ENCODE results near the gene LMX1B. TPM values are rescaled to one million over a fixed set of nuclear protein-coding genes. Genes with fewer than 3 reads are reported as not detected.

Gene LMX1B
- total RNA-seq, 1 experiment from 2014 or later = 11.3 TPM

- TF ChIP-seq, protein P1, sequence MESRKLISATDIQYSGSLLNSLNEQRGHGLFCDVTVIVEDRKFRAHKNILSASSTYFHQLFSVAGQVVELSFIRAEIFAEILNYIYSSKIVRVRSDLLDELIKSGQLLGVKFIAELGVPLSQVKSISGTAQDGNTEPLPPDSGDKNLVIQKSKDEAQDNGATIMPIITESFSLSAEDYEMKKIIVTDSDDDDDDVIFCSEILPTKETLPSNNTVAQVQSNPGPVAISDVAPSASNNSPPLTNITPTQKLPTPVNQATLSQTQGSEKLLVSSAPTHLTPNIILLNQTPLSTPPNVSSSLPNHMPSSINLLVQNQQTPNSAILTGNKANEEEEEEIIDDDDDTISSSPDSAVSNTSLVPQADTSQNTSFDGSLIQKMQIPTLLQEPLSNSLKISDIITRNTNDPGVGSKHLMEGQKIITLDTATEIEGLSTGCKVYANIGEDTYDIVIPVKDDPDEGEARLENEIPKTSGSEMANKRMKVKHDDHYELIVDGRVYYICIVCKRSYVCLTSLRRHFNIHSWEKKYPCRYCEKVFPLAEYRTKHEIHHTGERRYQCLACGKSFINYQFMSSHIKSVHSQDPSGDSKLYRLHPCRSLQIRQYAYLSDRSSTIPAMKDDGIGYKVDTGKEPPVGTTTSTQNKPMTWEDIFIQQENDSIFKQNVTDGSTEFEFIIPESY (IDR thresholded peaks at IDR 0.05; ENCODE audit: extremely low read depth, insufficient replicate concordance, low read length) = no peak
- TF ChIP-seq, protein P2, sequence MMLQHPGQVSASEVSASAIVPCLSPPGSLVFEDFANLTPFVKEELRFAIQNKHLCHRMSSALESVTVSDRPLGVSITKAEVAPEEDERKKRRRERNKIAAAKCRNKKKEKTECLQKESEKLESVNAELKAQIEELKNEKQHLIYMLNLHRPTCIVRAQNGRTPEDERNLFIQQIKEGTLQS (IDR thresholded peaks at IDR 0.05) = no peak
- TF ChIP-seq TCF7L2 (IDR thresholded peaks at IDR 0.05; ENCODE audit: borderline replicate concordance, extremely low read depth, insufficient read depth, insufficient read length) (no peak), MAX (IDR thresholded peaks at IDR 0.05) (no peak), EZH2phosphoT487 (IDR thresholded peaks at IDR 0.05; ENCODE audit: borderline replicate concordance) (no peak), CEBPB (IDR thresholded peaks at IDR 0.05; ENCODE audit: low read depth) (no peak), JUND (IDR thresholded peaks at IDR 0.05) (no peak), REST (IDR thresholded peaks at IDR 0.05; ENCODE audit: low read depth) (no peak), CBX3 (IDR thresholded peaks at IDR 0.05; ENCODE audit: low read depth) (no peak), FOSL1 (IDR thresholded peaks at IDR 0.05; ENCODE audit: low read depth) (no peak), SIN3A (IDR thresholded peaks at IDR 0.05; ENCODE audit: low read depth) (no peak)
- no peak overlapping the region for H3K4me2 ChIP-seq (ENCODE audit: low read length)
- no peak overlapping the region for H2AFZ ChIP-seq (ENCODE audit: low read depth, low read length, poor library complexity, severe bottlenecking)
- no peaks in the 10 kb centered on the region for H3K36me3 ChIP-seq (ENCODE audit: control insufficient read depth in 1 of 2, insufficient read depth in 2 of 2, low read length in 2 of 2)
- 0 out of 4 replicates have a peak, but pooled peaks cover 0 to 3% of the 10 kb centered on the region in 2 experiments for H3K4me1 ChIP-seq (ENCODE audit: control insufficient read depth in 1 of 2, insufficient read depth in 2 of 2, low read length in 2 of 2)
- intact Hi-C loops (cut with micrococcal nuclease) = no loop called here
- CTCF ChIA-PET = interaction anchor here (0.9 to 3.1 kb wide), 7 partner anchors 10 to 190 kb away, joined by 3 to 47 read pairs (median 23); no protein-coding TSS in a partner anchor
- BruUV-seq (replicated peaks) = no TSS peak
- POLR2A ChIA-PET = no interaction called here
- no peak overlapping the region for H3K27ac ChIP-seq (ENCODE audit: low read depth, low read length)
- H3K9ac ChIP-seq (ENCODE audit: low read length) = no peak overlapping the region
- RAD21 ChIA-PET (ENCODE audit: low non-redundant PET in 1 of 2, low total read pairs in 2 of 2, uncharacterized antibody in 2 of 2, unreplicated experiment in 2 of 2) = interaction anchor here (1.3 to 1.4 kb wide), 3 partner anchors 27 to 93 kb away, joined by 3 to 6 read pairs (median 3); no protein-coding TSS in a partner anchor
- H3K79me2 ChIP-seq (ENCODE audit: insufficient read depth, low read length) = no peaks in the 10 kb centered on the region
- H3K27me3 ChIP-seq (ENCODE audit: insufficient read depth, low read length) = no peaks in the 10 kb centered on the region
- no peaks in the 10 kb centered on the region for H4K20me1 ChIP-seq (ENCODE audit: insufficient read depth)
- no peaks in the 10 kb centered on the region for H3K9me3 ChIP-seq (ENCODE audit: control insufficient read depth in 1 of 2, insufficient read depth in 1 of 2, low read depth in 1 of 2, low read length in 2 of 2)
- no peaks in the 10 kb centered on the region for H3K9me2 ChIP-seq (ENCODE audit: insufficient read depth)
- DNase-seq (ENCODE audit: low read depth, low spot score) (no peak), ATAC-seq (no peak)
- no peak overlapping the region for H3K4me3 ChIP-seq (replicated peaks in 1 of 2; ENCODE audit: low read depth in 1 of 2, low read length in 2 of 2)
These were observed 75.5 kb downstream of the LMX1B start for GRCh38 chr9:126689027-126689825.

All from HCT116 (cell line).